GM23338 (cell line): ENCODE measurements around the gene ZNF783.

ENCODE experiments used
- CREB1 ChIP-seq: fragments of 250-450 bp; sonication (Bioruptor Pico); IDR thresholded peaks from 2 replicates; pipeline ENCODE4 v1.5.0; 2020; ENCODE audit warnings: low read depth, mild to moderate bottlenecking, moderate library complexity
- CTCF ChIP-seq, 2 experiments: fragments of 200-600 bp in 1 of 2; sonication (generic) in 1 of 2; conservative IDR thresholded peaks; 2 replicates each; pipeline versions ENCODE4 v1.5.1 to v1.6.1; 2016 to 2017; ENCODE audit warnings: antibody characterized with exemption in 2 of 2, low read depth in 2 of 2, mild to moderate bottlenecking in 2 of 2, moderate library complexity in 1 of 2
- ETS1 ChIP-seq: IDR thresholded peaks from 2 replicates; pipeline ENCODE4 v1.6.1; 2016; ENCODE audit warnings: antibody characterized with exemption
- EZH2 ChIP-seq: fragments of 200-600 bp; sonication (generic); IDR thresholded peaks from one replicate; pipeline ENCODE4 v1.8.0; 2017; ENCODE audit warnings: antibody characterized with exemption, mild to moderate bottlenecking, low read depth; ENCODE audit not compliant: unreplicated experiment
- EZH2phosphoT487 ChIP-seq: fragments of 200-600 bp; sonication (generic); IDR thresholded peaks from one replicate; pipeline ENCODE4 v1.8.1; 2018; ENCODE audit warnings: antibody characterized with exemption; ENCODE audit not compliant: unreplicated experiment
- JUNB ChIP-seq: IDR thresholded peaks from one replicate; pipeline ENCODE4 v1.6.1; 2016; ENCODE audit warnings: antibody characterized with exemption; ENCODE audit not compliant: unreplicated experiment
- NANOG ChIP-seq: IDR thresholded peaks from 2 replicates; pipeline ENCODE4 v1.6.1; 2016; ENCODE audit warnings: antibody characterized with exemption, borderline replicate concordance
- POLR2AphosphoS5 ChIP-seq: IDR thresholded peaks from 2 replicates; pipeline ENCODE4 v1.6.1; 2016; ENCODE audit warnings: antibody characterized with exemption, low read depth
- REST ChIP-seq: IDR thresholded peaks from one replicate; pipeline ENCODE4 v1.6.1; 2018; ENCODE audit warnings: antibody characterized with exemption; ENCODE audit not compliant: unreplicated experiment
- ZNF331 ChIP-seq: fragments of 250-450 bp; sonication (Bioruptor Pico); IDR thresholded peaks from 2 replicates; pipeline ENCODE4 v1.5.0; 2020; ENCODE audit warnings: low read depth, mild to moderate bottlenecking, moderate library complexity

GRCh38 chr7:149254181-149254858 is 7.7 kb upstream of the ZNF783 start:
- TF ChIP-seq CTCF (conservative IDR thresholded peaks at IDR 0.05; ENCODE audit: low read depth in 2 of 2) (no peak), POLR2AphosphoS5 (no peak), ZNF331 (no peak), EZH2 (no peak), EZH2phosphoT487 (no peak), JUNB (no peak), REST (no peak), CREB1 (CRISPR knock-in tag) (no peak), ETS1 (no peak), NANOG (no peak)
